GM21423 (cell line): ENCODE data around the gene CCNI.

Experiments
- ATAC-seq: cut with Tn5 transposase; IDR thresholded peaks from one replicate; pipeline ENCODE4 v1.9.1; 2021; ENCODE audit warnings: mild to moderate bottlenecking, moderate library complexity; ENCODE audit not compliant: unreplicated experiment

CCNI gene

GRCh38 chr4:77007358-77008230 is 68.2 kb downstream of the CCNI start:
- ATAC-seq = peak; percentile 79

GRCh38 chr4:77006753-77007353 is 68.9 kb downstream of the CCNI start:
- peak; percentile 9 for ATAC-seq

- no peak for ATAC-seq
Measured at GRCh38 chr4:77003400-77003799, 72.4 kb downstream of the CCNI start.

GRCh38 chr4:77002321-77003107 is 73.3 kb downstream of the CCNI start:
- ATAC-seq = no peak

GRCh38 chr4:77001907-77002306 is 73.9 kb downstream of the CCNI start:
- no peak for ATAC-seq

- no peak for ATAC-seq
Measured at GRCh38 chr4:76998251-76998901, 77.4 kb downstream of the CCNI start.

- no peak for ATAC-seq
Measured at GRCh38 chr4:76997532-76997931, 78.3 kb downstream of the CCNI start.
